ENCODE data around the gene IMPDH2.

Gene IMPDH2

DNA sequence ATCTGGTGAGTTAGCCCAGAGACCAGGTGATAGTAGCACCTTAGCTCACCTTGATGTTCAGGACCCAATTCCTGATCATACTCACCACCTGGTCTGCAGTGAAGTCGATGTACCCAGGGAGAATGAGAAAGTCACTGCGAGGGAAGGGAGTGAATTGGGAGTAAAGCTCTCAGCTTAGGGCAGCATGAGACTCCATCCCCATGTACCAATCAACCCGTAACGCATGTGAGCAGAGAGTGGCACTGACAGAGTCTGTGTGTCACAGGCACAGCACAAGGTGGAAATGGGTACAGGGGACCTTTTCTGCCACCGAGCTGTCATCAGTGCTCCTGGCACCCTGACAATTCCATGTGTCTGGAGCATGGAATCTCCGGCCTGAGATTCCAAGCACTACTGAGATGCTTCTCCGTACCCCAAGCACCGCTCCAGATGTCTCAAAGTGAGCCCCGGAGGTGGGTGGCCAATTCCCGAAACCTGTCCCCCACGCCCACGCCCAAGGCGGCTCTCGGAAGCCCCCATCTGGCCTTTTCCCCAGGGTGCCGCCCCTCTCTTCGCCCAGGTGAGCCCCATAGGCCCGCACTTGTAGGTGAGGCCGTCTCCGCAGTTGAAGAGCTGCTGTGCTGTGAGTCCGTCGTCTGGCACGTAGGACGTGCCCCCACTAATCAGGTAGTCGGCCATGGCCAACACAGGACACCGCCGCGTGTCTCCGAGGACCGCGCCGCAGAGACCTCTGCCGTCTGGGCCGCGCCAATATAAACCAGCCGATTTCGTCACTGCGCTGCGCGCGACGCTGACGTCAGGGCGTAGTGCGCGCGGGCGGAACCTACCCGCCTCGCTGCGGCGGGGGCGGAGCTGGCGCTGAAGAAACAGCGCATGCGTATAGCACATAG is at the start of gene IMPDH2:
IMPDH2 (minus strand) TSS at position 726 of the 890 bp plus-strand sequence; CDS start at position 678, 48 bp downstream.
- DNase-seq, result peak; percentile 96

DNA sequence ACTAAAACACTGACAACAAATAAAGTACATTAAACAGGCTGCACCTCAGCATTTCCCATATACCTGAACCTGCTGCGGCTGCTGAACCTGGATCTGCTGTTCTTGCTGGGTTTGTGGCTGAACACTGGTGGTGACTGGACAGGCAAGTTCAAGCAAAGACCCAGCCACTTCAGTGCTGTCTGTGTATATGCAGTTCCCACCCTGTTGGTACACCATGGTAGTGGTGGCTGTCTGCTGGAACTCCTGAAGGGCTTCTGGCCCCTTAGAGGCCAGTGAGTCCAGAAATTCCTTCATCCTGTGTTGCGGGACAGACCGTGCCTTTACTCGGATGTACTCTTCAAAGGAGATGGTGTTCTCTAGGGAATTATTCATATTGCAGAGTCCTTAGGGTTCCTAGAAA is 47.4 kb upstream of the IMPDH2 start:
- DNase-seq, result no peak

DNA sequence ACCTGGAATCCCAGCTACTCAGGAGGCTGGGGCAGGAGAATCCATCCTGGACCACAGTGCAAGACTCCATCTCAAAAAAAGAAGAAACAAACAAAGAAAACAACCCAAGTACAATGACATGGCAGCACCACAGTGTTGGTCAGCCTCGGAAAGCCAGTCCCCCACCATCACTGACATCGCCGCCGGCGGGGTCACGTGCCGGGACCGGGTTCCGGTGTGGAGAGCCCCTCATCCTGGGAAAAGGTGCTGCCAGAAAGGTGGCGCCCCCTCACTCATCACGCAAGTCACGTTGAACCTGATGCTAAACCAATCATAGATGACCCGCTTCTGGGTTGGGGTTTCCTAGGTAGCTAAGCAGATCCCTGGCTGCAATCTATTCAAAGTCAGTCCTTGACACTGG is 46.9 kb upstream of the IMPDH2 start:
- DNase-seq, result no peak

DNA sequence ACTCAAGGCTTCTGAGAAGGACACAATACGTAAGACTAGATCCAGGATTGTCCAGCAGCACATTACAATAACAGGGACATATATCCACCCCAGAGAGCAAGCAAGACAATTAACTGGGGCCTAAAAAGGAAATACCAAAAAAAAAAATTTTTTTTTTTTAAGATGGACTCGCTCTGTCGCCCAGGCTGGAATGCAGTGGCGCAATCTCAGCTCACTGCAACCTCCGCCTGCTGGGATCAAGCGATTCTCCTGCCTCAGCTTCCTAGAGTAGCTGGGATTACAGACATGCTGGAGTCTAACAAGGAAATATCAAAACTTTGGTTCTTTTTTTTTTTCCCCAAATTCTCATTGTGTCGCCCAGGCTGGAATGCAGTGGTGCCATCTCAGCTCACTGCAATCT is 28.8 kb upstream of the IMPDH2 start:
- no peak for DNase-seq

DNA sequence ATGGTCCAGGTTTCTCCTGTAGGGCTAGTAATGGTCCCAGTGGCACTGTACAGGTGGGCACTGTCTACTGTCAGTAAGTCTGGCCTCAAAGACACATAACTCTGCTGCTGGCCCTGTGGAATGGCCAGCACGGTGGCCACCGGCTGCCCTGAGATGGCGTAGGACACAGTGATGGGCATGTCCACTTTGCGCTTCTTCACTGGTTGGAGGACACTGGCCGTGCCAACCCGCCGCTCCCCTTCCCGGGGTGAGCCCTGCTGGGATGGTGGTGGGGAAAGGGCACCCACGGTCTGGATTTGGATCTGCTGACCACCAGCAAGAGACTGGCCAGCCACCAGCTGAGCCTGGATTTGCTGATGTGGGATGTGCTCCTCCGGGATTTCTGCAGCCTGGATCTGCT is 28.1 kb upstream of the IMPDH2 start:
- DNase-seq, result no peak

DNA sequence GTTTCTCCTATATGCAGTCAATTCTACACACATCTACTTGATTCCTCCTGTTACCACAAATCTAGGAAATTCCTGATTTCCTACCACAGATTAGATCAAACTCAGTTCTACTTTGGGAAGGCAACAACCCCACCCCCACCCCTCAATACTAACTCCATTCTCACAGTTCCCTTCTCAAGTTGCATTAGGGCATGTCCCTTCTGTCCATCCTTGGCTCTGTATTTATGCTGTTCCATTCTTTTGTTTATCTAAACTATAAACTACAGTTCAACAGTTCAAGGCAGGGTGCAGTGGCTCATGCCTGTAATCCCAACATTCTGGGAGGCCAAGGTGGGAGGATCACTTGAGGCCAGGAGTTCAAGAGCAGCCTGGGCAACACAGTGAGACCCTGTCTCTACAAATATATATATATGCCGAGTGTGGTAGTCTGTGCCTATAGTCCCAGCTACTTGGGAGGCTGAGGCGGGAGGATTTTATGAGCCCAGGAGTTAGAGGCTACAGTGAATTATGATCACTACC is 25.2 kb upstream of the IMPDH2 start:
- DNase-seq, result no peak

DNA sequence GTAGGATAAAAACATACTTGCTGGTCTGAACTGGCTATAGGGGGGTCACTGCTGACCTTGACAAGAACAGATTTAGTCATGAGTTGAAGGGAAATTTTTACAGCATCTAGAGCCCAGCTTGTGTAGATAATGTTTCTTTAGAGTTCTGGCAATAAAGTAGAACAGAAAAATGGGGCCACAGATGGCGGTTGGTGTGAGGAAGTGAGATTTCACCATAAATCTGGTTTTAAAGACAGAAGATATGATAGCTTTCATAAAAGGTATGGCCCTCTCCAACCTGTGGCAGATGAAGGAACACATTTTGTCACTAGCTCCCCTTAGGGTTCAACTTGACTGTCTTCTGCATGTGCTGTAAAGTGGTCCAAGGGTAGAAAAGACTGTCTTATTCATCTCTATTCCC is 24.3 kb upstream of the IMPDH2 start:
- no peak for DNase-seq

DNA sequence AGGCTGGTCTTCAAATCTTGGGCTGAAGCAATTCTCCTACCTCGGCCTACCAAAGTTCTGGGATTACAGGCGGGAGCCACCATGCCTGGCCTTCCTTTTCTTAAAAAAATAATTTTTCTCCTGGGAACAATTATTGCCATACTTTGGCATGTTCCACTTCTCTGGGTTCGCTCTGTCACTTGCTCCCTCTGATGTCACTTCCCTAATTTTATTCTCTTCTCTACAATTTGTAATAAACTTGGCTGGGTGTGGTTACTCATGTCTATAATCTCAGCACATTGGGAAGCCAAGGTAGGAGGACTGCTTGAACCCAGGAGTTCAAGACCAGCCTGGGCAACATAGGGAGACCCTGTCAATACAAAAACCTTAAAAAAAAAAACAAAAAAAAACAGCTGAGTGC is 6.1 kb upstream of the IMPDH2 start:
- DNase-seq, result no peak

DNA sequence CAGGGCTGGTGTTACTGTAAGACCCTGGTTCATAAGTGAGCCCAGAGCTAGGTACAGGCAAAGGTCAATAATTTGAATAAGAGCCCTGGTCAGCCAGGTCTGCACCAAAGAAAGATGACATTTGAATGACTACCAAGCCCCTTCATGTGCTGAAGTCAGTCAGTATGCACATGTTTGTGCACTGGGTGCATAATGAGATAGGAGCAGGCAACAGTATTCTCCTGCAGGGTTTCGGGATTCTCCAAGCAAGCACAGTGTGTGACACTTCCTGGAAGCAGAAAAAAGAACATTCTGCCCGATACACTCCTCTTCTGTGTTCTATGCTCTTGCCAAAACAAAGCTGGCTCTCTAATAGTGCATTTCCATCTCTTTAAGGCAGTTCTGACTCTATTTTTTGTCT is 5.5 kb upstream of the IMPDH2 start:
- DNase-seq, result no peak

DNA sequence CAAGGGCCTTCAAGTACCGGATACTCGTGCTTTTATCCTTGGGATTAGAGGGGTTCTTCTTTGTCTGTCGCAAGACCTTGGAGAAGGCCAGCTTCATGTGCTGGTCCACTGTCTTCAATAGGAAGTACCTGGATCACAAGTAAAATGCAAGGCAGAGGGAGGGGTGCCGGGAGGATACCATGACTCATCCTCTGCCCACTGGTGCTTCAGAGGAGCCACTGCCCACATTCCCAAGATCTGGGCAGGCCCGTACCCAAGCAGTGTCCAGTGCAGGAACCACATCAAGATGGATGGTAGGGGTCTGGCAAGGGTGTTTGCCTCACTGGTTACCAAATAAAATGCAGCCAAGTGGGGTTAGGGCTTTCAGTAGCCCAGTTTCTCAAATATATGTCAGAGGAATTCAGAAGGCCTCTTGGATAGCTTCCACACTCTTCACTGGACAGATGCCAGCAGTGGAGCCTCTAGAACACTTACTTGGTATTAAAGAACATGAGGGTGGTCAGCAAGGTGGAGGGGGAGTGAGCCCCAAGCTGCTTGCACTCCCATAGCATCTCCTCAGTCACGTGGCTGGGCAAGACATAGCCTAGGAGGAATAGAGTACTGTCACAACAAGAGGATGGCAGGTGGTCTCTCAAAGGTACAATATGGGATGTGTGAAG is 3.6 kb upstream of the IMPDH2 start:
- DNase-seq, result no peak

DNA sequence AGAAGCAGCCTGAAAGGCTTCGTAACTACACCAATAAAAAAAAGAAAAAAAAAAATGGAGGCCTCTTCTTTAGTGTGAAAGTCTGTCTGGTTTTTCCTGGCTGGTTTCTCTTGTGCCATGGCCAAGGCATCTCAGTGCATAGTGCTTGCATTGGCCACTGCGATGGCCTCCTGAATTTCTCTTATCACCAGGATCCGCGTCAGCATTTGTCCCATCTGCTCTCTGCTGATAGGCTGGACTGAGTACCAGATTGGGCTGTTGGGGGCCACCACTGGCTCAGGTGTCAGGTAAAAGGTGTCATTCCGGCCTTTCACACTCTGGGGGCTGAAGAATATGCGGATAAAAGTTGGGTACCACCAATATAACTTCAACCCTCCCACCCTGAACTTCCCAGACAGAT is 1.1 kb upstream of the IMPDH2 start:
- no peak for DNase-seq

DNA sequence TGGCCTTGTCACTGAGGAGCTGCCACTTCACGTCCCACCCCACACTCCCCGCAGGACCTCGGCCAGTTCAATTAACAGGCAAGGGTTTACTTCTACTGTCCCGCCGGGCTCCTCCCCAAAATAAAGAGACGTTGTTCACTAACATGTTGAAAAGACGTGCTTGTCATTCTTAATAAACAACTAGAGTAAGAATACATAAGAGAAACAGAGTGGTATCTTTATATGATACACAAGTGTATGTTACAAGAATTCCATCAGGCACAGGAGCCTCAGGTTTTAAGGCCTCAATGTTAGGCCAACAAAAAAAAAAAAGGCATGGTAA is 326 bp upstream of the IMPDH2 start:
- no peak for DNase-seq

DNA sequence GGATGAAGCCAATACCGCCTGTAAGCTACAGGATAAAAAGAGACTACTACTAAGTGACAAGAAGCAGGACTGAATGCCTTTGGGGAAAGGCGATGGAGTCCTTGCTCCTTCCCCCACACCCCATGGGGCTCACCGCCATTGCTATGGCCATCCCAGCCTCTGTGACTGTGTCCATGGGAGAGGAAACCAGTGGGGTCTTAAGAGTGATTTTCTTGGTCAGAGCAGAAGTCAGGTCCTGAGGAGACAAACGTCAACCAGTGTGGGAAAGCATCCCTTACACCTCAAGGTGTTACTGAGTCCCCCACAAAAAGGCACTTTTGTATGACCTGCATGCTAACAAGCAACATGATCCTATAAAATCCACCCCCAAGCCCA is 913 bp downstream of the IMPDH2 start:
- DNase-seq, result no peak

DNA sequence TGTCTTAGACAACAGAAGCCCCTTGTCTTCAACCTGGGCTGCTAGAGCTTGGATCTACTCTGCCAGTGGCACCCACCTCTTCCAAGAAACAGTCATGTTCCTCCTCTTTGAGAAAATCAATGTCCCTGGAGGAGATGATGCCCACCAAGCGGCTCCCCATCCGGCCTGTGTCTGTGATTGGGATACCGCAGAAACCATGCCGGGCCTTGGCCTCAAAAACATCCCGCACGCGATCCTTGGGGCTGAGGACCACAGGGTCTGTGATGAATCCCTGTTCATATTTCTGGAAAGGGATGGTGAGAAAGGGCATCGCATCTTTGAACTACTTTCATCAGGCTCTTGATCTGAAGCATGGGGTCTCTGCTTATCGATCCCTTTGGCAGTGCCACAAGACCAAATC is 1.6 kb downstream of the IMPDH2 start:
- no peak for DNase-seq

DNA sequence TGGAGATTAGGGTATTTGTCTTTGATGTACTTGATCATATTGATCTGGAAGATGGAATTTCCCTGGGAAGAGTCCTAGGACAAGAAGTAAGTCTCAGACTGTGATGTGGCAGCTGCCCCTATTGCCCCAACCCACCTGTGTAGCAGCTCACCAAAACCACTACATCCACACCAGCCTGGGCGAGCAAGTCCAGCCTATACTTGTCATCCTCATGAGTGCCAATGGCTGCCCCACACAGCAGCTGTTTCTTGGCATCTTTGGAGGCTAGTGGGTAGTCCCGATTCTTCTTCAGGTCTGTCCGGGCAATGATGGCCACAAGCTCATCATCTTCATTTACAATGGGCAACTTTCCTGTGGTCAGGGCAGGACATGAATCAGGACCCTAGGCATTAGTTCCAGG is 2.7 kb downstream of the IMPDH2 start:
- DNase-seq, result no peak

DNA sequence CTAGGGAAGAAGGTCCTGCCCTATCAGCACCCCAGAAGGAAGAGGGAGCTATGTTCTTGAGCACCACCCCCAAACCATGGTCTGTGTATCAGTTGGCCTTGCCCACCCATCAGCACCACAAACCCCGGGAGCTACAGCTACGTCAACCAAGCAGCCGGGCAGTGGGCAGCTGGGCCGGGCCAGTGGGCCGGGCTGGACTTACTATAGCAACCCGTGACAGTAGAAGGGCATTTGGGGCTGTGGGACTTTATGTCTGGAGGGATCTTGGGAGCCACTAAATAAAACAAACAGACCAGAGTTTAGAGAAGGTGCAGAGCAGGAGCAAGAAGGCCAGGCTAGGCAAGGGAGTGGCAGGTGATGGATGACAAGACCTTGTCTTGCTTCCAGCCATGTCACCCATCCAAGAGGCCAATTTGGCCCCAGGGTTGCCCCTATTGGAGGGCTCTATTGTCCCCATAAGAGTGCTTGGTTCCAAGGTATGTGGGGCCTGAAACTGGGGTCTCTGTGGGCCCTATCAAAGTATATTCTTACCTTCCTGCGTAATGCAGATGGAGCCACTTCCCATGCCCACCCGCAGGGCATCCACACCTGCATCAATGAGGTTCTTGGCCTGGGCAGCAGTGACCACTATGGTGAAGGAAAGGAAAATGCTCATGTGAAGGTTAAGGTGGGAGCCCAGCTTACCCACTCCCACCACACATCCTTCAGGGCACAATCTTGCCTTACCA is 3.2 kb downstream of the IMPDH2 start:
- DNase-seq, result no peak

DNA sequence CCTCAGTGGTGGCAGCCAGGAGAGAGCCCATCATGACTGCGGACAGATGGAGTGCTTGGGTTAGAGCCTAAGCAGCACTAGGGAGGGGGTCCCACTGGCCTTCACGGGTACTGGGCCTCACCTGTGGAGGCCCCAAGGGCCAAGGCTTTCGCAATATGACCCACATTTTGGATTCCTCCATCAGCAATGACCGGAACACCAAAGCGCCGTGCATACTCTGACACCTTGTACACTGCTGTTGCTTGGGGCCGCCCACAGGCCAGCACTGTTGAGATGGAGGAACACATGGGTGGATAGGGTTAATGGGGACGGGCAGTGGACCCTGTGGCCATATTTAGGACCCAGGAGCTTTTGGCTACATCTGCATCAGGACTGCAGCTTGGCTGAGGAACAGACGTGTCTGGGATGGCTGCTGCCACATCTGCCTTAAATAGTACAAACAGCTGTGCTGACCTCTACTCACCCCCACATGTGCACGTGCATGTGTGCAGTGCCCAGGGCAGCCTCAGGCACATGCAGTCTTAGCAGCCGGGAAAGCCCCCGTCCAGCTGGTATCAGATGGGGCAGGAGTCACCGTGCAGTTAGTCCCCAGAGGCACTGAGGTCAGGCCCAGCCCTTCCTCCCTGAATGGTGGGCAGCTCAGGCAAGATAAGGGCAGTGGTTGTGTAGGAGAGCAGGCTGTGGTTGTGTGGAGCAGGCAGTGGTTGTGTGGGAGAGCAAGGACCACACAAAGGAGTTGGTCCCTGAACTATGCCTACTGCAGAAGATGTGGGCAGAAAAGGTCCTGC is 4.0 kb downstream of the IMPDH2 start:
- no peak for DNase-seq

DNA sequence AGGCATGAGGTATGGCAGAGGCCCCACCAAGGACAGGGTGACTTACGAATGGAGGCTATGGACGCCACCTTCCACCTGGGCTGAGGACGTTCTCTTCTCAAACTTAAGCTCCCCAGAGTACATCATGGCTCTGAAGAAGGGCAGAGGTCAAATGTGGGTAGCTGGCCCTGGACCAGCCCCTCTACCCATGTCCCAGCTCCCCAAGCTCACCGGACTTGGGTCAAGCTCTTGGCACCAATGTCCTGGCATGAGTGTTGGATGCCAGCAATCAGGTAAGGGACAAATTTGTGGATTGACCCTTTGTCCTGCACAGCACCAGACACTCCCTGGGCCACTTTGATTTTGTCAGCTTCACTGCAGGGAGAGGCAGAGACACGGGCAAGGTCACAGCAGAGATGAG is 4.7 kb downstream of the IMPDH2 start:
- DNase-seq, result no peak

DNA sequence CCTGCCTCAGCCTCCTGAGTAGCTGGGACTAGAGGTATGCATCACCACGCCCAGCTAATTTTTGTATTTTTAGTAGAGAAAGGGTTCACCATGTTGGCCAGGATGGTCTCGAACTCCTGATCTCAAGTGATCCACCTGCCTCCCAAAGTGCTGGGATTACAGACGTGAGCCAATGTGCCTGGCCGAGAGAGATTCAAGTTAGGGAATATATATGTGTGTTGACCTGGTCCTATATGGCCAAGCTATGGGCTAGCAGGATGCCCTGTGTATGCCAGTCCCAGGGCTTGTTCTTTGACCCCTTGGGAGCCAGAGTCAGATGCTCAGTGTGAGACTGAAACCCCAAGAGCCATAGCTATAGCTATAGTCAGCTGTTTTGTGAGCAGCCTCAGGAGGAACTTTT is 5.4 kb downstream of the IMPDH2 start:
- no peak for DNase-seq

DNA sequence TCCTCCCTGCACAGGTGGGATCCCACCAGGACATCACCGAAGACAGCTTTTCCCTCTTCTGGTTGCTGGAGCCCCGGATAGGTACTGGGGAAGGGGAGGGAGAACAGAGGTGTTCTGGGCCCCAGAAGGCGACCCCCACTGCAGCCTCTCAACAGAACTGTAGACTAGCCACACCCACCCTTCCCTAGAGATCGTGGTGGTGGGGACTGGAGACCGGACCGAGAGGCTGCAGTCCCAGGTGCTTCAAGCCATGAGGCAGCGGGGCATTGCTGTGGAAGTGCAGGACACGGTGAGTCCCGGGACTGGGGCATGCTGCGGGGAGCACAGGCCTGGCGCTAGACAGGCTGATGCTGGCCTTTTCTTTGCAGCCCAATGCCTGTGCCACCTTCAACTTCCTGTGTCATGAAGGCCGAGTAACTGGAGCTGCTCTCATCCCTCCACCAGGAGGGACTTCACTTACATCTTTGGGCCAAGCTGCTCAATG is 6.5 kb downstream of the IMPDH2 start:
- DNase-seq, result no peak

DNA sequence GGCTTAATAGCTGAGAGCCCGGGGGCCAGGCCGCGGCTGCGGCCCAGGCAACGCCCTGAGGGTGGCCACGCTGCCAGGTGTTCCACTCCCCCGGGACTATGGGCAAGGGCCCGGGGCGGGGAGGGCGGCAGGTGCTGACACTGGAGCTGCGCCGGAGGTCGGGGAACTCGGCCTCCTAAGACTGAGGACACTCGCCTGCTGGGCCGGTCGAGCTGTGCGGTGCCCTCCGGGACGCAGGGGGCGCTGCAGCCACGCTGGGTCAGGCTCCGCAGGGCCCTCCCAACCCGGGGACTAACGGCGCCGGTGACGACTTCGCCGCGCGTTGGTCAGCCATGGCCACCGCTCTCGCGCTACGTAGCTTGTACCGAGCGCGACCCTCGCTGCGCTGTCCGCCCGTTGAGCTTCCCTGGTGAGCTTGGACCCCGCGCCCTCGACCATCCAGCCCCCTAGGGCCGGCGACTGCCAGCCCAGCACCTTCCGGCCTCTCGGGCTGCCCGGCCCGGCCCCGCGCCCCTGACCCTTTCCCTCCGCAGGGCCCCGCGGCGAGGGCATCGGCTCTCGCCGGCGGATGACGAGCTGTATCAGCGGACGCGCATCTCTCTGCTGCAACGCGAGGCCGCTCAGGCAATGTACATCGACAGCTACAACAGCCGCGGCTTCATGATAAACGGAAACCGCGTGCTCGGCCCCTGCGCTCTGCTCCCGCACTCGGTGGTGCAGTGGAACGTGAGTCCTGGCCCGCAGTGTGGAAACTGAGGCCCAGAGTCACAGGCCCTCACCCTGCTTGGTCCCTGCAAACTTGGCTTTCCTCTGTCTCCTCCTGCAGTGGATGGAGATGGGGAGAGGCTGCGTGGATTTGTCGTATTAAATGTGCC is 7.1 kb downstream of the IMPDH2 start, which contains the start of gene NDUFAF3:
NDUFAF3 (plus strand) TSS at position 309 of the 875 bp plus-strand sequence; CDS start at position 333, 24 bp downstream.
- peak; percentile 94 for DNase-seq

All from CD4-positive, alpha-beta T cell treated with Interleukin-10 for 1 hour (primary cell).